ENCODE results near the gene KIRREL1.

GRCh38 chr1:158059984-158060383 is 66.5 kb downstream of the KIRREL1 start:
- TF ChIP-seq CTCF (IDR thresholded peaks at IDR 0.05) (no peak), POLR2A (IDR thresholded peaks at IDR 0.05) (no peak)
